GM23338 (cell line): ENCODE measurements around the gene RCOR1. TPM values are rescaled to one million over a fixed set of nuclear protein-coding genes. Genes with fewer than 3 reads are reported as not detected.

ENCODE experiments used
- ATAC-seq: fragments of 200-7000 bp; cut with Tn5 transposase; 3 replicates; pipeline ENCODE4 v1.9.1; 2020
- DNase-seq: peaks from one replicate; pipeline ENCODE4 v3.0.0-alpha.2; 2015; ENCODE audit warnings: low spot score
- H2AFZ ChIP-seq: fragments of 200-600 bp; sonication (generic); 2 replicates; pipeline ENCODE4 v1.8.0; 2016; ENCODE audit warnings: antibody characterized with exemption, mild to moderate bottlenecking, moderate library complexity
- H3F3A ChIP-seq: fragments of 200-600 bp; sonication (generic); replicated peaks from 2 replicates; pipeline ENCODE4 v1.8.0; 2017; ENCODE audit warnings: antibody characterized with exemption, mixed run types, low read depth
- H3K27ac ChIP-seq: fragments of 200-600 bp; sonication (generic); 2 replicates; pipeline ENCODE4 v1.6.1; 2016; ENCODE audit warnings: low read depth
- H3K27me3 ChIP-seq: fragments of 200-600 bp; sonication (generic); 2 replicates; pipeline ENCODE4 v1.8.0; 2016; ENCODE audit warnings: mild to moderate bottlenecking, mixed run types, moderate library complexity; ENCODE audit not compliant: insufficient read depth
- H3K36me3 ChIP-seq: fragments of 200-600 bp; sonication (generic); 2 replicates; pipeline ENCODE4 v1.8.0; 2016; ENCODE audit warnings: mild to moderate bottlenecking; ENCODE audit not compliant: insufficient read depth
- H3K4me1 ChIP-seq: fragments of 200-600 bp; sonication (generic); 2 replicates; pipeline ENCODE4 v1.8.0; 2016; ENCODE audit warnings: mild to moderate bottlenecking, moderate library complexity; ENCODE audit not compliant: insufficient read depth
- H3K4me2 ChIP-seq: fragments of 200-600 bp; sonication (generic); 2 replicates; pipeline ENCODE4 v1.7.1; 2017; ENCODE audit warnings: mixed run types
- H3K4me3 ChIP-seq: fragments of 200-600 bp; sonication (generic); 2 replicates; pipeline ENCODE4 v1.6.1; 2016; ENCODE audit warnings: mixed run types
- H3K79me2 ChIP-seq: fragments of 200-600 bp; sonication (generic); replicated peaks from 2 replicates; pipeline ENCODE4 v1.8.0; 2017; ENCODE audit warnings: mild to moderate bottlenecking; ENCODE audit not compliant: insufficient read depth
- H3K9me2 ChIP-seq: fragments of 200-600 bp; sonication (generic); 2 replicates; pipeline ENCODE4 v1.8.0; 2017; ENCODE audit not compliant: insufficient read depth
- H4K20me1 ChIP-seq: fragments of 200-600 bp; sonication (generic); replicated peaks from 2 replicates; pipeline ENCODE4 v1.8.0; 2017; ENCODE audit warnings: mild to moderate bottlenecking; ENCODE audit not compliant: insufficient read depth
- H3K27ac Mint-ChIP-seq: 2 replicates; pipeline ENCODE4 v1.8.0; 2020; ENCODE audit warnings: inconsistent platforms, mild to moderate bottlenecking, moderate library complexity, mixed read lengths
- H3K27me3 Mint-ChIP-seq: 3 replicates; pipeline ENCODE4 v1.8.0; 2022; ENCODE audit warnings: low read depth, mild to moderate bottlenecking, moderate library complexity, mixed read lengths, inconsistent platforms; ENCODE audit not compliant: insufficient read depth, poor library complexity
- H3K36me3 Mint-ChIP-seq: 3 replicates; pipeline ENCODE4 v1.8.0; 2021; ENCODE audit warnings: low read depth, mild to moderate bottlenecking, inconsistent platforms, moderate library complexity, mixed read lengths
- H3K4me1 Mint-ChIP-seq: 3 replicates; pipeline ENCODE4 v1.8.0; 2020; ENCODE audit warnings: mild to moderate bottlenecking, inconsistent platforms, mixed read lengths
- H3K4me3 Mint-ChIP-seq: 3 replicates; pipeline ENCODE4 v1.8.0; 2021; ENCODE audit warnings: moderate library complexity, mild to moderate bottlenecking, inconsistent platforms, mixed read lengths
- H3K9me3 Mint-ChIP-seq: 3 replicates; pipeline ENCODE4 v1.8.0; 2020; ENCODE audit warnings: moderate library complexity, mild to moderate bottlenecking, inconsistent platforms, mixed read lengths
- CTCF ChIP-seq, 2 experiments: fragments of 200-600 bp in 1 of 2; sonication (generic) in 1 of 2; conservative IDR thresholded peaks; 2 replicates each; pipeline versions ENCODE4 v1.5.1 to v1.6.1; 2016 to 2017; ENCODE audit warnings: antibody characterized with exemption in 2 of 2, low read depth in 2 of 2, mild to moderate bottlenecking in 2 of 2, moderate library complexity in 1 of 2
- ETS1 ChIP-seq: IDR thresholded peaks from 2 replicates; pipeline ENCODE4 v1.6.1; 2016; ENCODE audit warnings: antibody characterized with exemption
- EZH2 ChIP-seq: fragments of 200-600 bp; sonication (generic); IDR thresholded peaks from one replicate; pipeline ENCODE4 v1.8.0; 2017; ENCODE audit warnings: antibody characterized with exemption, mild to moderate bottlenecking, low read depth; ENCODE audit not compliant: unreplicated experiment
- JUNB ChIP-seq: IDR thresholded peaks from one replicate; pipeline ENCODE4 v1.6.1; 2016; ENCODE audit warnings: antibody characterized with exemption; ENCODE audit not compliant: unreplicated experiment
- POLR2AphosphoS5 ChIP-seq: IDR thresholded peaks from 2 replicates; pipeline ENCODE4 v1.6.1; 2016; ENCODE audit warnings: antibody characterized with exemption, low read depth
- REST ChIP-seq: IDR thresholded peaks from one replicate; pipeline ENCODE4 v1.6.1; 2018; ENCODE audit warnings: antibody characterized with exemption; ENCODE audit not compliant: unreplicated experiment
- STAT1 ChIP-seq: IDR thresholded peaks from one replicate; pipeline ENCODE4 v1.6.1; 2016; ENCODE audit warnings: antibody characterized with exemption; ENCODE audit not compliant: unreplicated experiment
- ZNF114 ChIP-seq: fragments of 250-450 bp; sonication (Bioruptor Pico); IDR thresholded peaks from 2 replicates; pipeline ENCODE4 v1.5.0; 2020; ENCODE audit warnings: mild to moderate bottlenecking, moderate library complexity
- ZNF331 ChIP-seq: fragments of 250-450 bp; sonication (Bioruptor Pico); IDR thresholded peaks from 2 replicates; pipeline ENCODE4 v1.5.0; 2020; ENCODE audit warnings: low read depth, mild to moderate bottlenecking, moderate library complexity
- polyA plus RNA-seq: library from polyadenylated mRNA; unstranded; fragments of >200 nt; fragmentation: Nextera tagmentation; extraction: Ambion mirVana; gene quantifications from 2 replicates; pipeline ENCODE4 v1.2.1, GENCODE V29; 2016
- total RNA-seq: library from RNA; depleted of rRNA; stranded (reverse); fragments of >200 nt; shearing (Covaris generic); gene quantifications from 2 replicates; pipeline ENCODE4 v1.2.3, GENCODE V29; 2014

The RCOR1 gene
- total and polyA plus RNA-seq, 2 experiments from 2014 or later: 7.6 to 26.1 TPM

GRCh38 chr14:102659797-102660196 lies 67.3 kb downstream of the RCOR1 start:
- Histone ChIP-seq H3K4me2 (no peak overlapping the region), H3K4me3 (no peak overlapping the region), H4K20me1 (0 out of 2 replicates have a peak, but pooled peaks cover 3% of the 10 kb centered on the region), H3F3A (no peaks in the 10 kb centered on the region), H3K4me1 (peaks cover 38% of the 10 kb centered on the region), H3K9me2 (no peaks in the 10 kb centered on the region), H3K27ac (0 out of 2 replicates have a peak overlapping the region, but pooled peaks have one; percentile 24), H3K27me3 (no peaks in the 10 kb centered on the region), H3K79me2 (peaks cover 94% of the 10 kb centered on the region), H2AFZ (no peak overlapping the region), H3K36me3 (no peaks in the 10 kb centered on the region)
- no peaks in the 10 kb centered on the region for H3K9me3 Mint-ChIP-seq
- TF ChIP-seq JUNB (no peak), REST (no peak)
- DNase-seq (no peak), ATAC-seq (no peak)
- H3K36me3 Mint-ChIP-seq: no peaks in the 10 kb centered on the region
- H3K27ac Mint-ChIP-seq: no peak overlapping the region
- peaks cover 49% of the 10 kb centered on the region for H3K4me1 Mint-ChIP-seq
- peaks cover 2% of the 10 kb centered on the region for H3K27me3 Mint-ChIP-seq
- H3K4me3 Mint-ChIP-seq: no peak overlapping the region

- peaks cover 37% of the 10 kb centered on the region for H3K4me1 ChIP-seq
- H3K27ac Mint-ChIP-seq: no peak overlapping the region
- peaks cover 2% of the 10 kb centered on the region for H3K27me3 Mint-ChIP-seq
- DNase-seq (no peak), ATAC-seq (no peak)
- no peak overlapping the region for H3K4me3 ChIP-seq
- H4K20me1 ChIP-seq: 0 out of 2 replicates have a peak, but pooled peaks cover 3% of the 10 kb centered on the region
- H3K4me3 Mint-ChIP-seq: no peak overlapping the region
- H3K4me2 ChIP-seq: no peak overlapping the region
- no peaks in the 10 kb centered on the region for H3K9me2 ChIP-seq
- no peak overlapping the region for H2AFZ ChIP-seq
- peaks cover 49% of the 10 kb centered on the region for H3K4me1 Mint-ChIP-seq
- H3K27me3 ChIP-seq: no peaks in the 10 kb centered on the region
- H3F3A ChIP-seq: no peaks in the 10 kb centered on the region
- peaks cover 95% of the 10 kb centered on the region for H3K79me2 ChIP-seq
- H3K27ac ChIP-seq: peak overlapping the region; percentile 81
- no peaks in the 10 kb centered on the region for H3K36me3 Mint-ChIP-seq
- TF ChIP-seq POLR2AphosphoS5 (no peak), ZNF114 (CRISPR knock-in tag) (no peak), CTCF (conservative IDR thresholded peaks at IDR 0.05; ENCODE audit: low read depth in 2 of 2) (no peak), EZH2 (no peak), ZNF331 (CRISPR knock-in tag) (no peak), ETS1 (no peak), STAT1 (no peak)
- H3K36me3 ChIP-seq: no peaks in the 10 kb centered on the region
- no peaks in the 10 kb centered on the region for H3K9me3 Mint-ChIP-seq
Observed at GRCh38 chr14:102661614-102662013, 69.2 kb downstream of the RCOR1 start.
